Activated CD8-positive, alpha-beta memory T cell treated with anti-CD3 and anti-CD28 coated beads for 24 hours (primary cell): ENCODE measurements around the gene KIAA0232.
"Not testable (repeated sequence)": the region's sequence is repeated elsewhere in the genome, so short reads cannot be mapped to it uniquely, and the experiment has no call there.

ENCODE experiments used
- DNase-seq: peaks from one replicate; pipeline ENCODE4 v3.0.0-alpha.2; 2020

KIAA0232 gene

GRCh38 chr4:6782147-6782845 lies at the start of gene KIAA0232:
KIAA0232 (plus strand) TSS chr4:6782727; CDS start chr4:6824454, 41,727 bp downstream.
- DNase-seq: peak; percentile 95

DNA sequence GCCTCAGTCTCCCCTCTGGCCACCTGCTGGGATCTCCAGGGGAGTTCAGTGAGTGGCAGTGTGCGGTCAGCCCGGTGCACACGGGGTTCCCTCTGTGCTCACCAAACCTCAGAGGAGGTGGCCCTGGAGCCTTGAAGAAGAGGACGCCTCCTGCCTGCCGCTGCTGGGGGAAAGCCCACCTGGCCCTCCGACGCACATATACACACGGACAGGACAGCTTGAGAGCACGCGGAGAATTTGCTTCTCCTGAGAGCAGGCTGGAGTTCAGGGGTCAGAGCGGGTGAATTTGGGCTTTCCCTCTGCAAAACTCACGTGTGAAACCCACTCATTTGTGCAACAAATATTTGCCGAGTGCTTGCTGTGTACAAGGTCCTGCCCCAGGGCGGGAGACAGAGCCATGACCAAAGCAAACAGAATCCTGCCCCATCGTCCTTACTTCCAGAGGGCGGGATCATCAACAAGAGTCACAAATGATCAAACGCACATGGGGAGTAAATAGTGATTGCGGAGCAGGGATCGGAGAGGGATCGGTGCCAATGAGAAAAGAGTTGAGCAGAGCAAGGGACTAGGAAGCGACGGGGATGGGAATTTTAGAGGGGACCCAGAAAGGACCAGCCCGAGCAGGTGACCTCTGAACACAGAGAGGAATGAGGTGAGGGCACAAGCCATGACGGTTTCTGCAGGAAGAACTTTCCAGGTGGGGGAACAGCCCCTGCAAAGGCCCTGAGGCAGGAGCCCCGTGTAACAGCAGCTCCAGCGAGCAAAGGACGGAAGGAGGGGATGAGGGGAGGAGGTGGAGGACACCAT lies 49.0 kb upstream of the KIAA0232 start:
- no peak for DNase-seq

- DNase-seq: no peak
Measured at GRCh38 chr4:6734165-6734786, 48.3 kb upstream of the KIAA0232 start.

DNA sequence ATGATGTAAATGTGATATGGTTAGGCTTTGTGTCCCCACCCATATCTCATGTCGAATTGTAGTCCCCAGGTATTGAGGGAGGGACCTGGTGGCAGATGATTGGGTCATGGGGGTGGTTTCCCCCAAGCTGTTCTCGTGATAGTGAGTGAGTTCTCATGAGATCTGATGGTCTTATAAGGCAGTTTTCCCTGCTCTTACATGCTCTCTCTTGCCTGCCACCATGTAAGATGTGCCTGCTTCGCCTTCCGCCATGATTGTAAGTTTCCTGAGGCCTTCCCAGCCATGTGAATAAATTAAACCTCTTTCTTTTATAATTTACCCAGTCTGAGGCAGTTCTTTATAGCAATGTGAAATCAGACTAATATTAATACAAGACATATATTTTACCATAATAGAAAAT lies 42.6 kb upstream of the KIAA0232 start:
- no peak for DNase-seq

- DNase-seq: no peak
Measured at GRCh38 chr4:6740347-6740746, 42.2 kb upstream of the KIAA0232 start.

- no peak for DNase-seq
Measured at GRCh38 chr4:6742507-6742906, 40.0 kb upstream of the KIAA0232 start.

GRCh38 chr4:6742989-6743388 lies 39.5 kb upstream of the KIAA0232 start:
- no peak for DNase-seq

DNA sequence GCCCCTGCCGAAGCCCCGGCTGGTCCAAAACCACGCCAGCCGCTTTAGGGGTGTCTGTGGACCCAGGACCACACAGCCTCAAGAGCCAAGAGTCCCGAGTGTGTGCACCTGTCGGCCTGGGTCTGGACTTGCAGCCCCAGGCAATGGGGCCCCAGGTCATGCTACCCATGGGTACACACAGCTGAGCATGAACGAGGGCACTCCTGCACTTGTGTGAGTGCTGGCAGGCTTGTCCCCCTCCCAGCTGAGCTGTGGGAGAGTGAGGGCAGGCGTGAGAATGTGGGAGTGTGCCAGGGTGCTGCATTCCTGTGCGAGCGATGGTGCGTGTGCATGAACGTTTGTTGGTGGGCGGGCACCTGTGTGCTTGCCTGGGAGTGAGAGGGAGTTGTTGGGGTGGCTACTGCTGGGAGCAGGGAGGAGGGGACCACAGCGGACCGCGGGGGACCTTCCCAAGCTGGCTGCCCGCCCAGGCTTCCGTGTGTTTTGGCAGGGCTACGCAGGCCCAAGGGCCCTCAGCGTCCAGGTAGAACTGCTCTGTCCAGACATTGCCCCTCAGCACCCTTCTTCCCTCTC lies 35.7 kb upstream of the KIAA0232 start:
- DNase-seq: no peak

DNA sequence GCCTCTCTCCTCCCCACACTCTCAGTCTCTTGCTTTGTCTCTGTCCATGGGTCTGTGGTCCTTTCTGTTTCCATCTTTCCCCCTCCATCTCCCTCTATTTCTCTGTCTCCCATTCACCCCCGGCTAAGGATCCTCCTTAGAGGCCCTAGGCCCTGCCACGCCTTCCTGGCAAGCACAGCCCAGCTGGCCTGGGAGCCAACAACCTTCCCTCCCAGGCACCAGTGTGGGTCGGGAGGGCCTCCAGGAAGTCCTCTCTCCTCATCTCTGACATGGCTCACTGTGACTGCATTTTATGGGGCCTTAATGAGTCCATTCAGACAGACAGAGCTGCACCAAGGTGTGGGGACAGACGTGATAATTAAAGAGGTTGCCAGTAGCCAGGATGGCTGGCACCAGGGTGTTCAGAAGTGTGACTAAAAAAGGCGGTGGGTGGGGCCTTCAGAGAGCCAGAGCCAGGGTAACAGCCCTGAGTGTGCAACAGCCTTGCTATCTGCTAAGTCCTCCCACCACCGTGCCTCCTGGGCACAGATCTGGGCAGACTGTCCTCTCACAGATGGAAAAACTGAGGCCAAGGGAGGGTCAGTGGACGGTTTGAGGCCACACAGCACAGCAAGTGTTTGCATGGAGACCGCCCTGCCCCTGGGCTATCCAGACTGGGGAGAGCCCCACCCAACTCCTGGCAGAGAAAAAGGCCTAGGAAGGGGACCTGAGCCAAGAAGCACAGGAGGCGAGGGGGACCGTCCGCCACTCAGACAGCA lies 35.1 kb upstream of the KIAA0232 start:
- DNase-seq: no peak

GRCh38 chr4:6748286-6748685 lies 34.2 kb upstream of the KIAA0232 start:
- DNase-seq: no peak

DNA sequence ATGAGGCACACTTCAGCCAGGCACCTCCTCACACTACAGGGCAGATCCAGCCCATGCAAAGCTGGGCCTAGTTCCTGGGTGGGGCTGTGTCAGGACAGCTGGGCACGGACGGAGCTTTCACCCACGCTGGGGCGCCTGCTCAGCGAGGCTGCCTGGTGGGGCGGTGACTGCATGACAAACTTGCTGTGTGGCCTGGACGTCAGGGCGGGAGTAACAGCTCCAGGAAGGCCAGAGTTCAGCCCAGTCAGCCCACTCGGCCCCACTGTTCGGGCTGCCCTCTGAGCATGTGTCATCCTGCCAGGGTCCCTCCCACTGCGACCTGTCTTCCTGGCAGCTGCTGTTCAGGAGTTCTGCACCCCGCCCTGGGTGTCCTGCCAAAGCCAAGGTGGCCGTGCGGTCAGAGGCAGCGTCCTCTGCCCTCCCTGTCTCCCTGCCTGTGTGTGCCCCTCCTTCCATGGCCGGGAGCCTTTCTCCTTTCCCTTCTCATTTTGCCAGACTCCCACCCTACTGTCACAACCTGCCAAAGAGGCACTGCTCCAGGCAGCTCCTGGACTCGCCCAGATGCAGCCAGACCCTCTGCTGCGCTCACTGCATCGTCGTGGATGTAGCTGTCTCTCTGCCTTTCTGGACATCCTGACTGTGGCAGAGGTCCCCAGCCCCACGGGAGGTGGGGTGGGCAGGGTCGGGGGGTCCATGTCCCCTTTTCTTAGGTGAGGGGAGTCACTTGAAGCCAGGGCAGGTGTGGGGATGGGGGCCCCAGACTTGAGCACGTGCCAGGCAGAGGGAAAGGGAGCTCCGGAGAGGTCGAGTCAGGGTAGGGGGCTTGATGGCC lies 33.0 kb upstream of the KIAA0232 start:
- DNase-seq: no peak

GRCh38 chr4:6750286-6751221 lies 32.0 kb upstream of the KIAA0232 start:
- DNase-seq: no peak

GRCh38 chr4:6751611-6752485 lies 30.7 kb upstream of the KIAA0232 start:
- no peak for DNase-seq

DNA sequence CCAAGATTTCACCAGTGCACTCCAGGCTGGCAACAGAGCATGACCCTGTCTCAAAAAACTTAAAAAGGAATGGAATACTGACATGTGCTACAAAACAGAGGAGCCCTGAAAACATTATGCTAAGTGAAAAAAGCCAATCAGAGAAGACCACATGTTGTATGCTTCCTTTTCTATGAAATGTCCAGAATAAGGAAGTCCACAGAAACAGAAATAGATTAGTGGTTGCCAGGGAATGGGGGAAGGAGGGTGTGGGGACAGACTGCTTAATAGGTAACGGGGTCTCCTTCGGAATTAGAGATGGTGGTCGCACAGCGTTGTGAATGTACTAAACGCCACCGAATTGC lies 30.1 kb upstream of the KIAA0232 start:
- DNase-seq: no peak

DNA sequence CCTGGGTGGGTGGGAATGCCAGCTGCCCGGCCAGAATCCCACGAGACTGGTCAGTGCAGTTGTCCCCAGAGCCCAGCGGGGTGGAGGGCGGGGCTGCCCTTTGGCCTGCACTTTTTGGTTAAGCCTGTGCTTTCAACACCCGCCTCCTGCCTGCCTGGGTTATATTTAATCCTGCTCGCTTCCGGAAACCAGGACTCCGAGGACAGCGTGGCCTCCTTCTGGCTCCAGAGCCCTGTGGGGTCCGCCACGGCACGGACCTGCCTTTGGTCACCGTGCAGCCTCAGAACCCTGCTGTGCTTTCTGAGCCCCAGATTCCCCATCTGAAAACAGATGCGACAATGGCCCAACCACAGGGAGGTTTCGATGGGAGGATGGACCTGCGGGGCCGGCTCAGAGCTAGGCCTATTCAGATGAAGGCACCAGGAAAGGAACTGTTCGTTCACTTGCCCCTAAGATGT lies 29.4 kb upstream of the KIAA0232 start:
- DNase-seq: no peak

DNA sequence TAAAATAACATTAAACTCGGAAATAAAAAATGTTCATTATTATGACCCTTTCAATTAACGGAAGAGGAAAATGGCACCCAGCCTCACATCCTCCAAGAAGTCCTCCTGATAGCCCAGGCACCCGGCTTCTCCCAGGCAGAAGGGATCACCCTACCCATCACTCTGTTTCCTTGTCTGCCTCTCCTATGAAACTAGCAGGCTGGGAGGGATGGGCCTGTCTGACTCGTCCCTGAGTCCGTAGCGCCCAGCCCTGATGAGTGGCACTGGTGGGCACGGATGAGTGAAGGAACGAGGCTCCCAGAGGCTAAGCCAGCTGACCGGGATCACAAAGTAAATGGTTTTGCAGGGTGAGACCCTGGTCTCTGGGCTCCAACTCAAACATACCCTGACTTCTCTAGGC lies 28.6 kb upstream of the KIAA0232 start:
- DNase-seq: no peak

- no peak for DNase-seq
Measured at GRCh38 chr4:6754481-6755087, 27.9 kb upstream of the KIAA0232 start.

GRCh38 chr4:6755088-6755753 lies 27.3 kb upstream of the KIAA0232 start:
- no peak for DNase-seq

- not testable (repeated sequence) for DNase-seq
Measured at GRCh38 chr4:6756345-6756744, 26.2 kb upstream of the KIAA0232 start.
